ENCODE data around the gene SHISAL1.
A peak's percentile ranks its signal among the peaks of the same experiment; 100 is the strongest.
"Not testable (repeated sequence)": the region's sequence is repeated elsewhere in the genome, so short reads cannot be mapped to it uniquely, and the experiment has no call there.

The SHISAL1 gene

DNA sequence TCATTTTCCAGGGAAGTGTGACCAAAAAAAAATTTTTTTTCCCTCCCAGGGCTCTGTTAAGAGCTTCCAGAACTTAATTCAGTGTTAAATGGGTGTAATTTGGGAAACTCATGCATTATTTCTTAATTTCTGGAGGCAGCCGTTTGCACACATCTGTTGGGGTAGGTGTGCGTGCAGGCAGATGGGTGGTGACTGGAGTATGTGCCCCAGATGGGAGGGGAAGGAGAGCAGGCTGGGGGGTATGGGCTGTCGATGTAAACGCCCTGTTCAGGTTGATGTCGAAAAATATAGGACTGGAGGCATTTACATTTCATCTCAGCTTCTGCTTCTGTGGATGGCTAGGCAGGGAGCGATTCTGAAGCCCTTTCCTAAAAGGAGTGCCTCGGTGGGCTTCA lies 13.7 kb upstream of the SHISAL1 start:
- peak overlapping the region; percentile 62 for H3K4me3 ChIP-seq (ENCODE audit: low read depth, low read length)
- DNase-seq (ENCODE audit: low read depth), result no peak

DNA sequence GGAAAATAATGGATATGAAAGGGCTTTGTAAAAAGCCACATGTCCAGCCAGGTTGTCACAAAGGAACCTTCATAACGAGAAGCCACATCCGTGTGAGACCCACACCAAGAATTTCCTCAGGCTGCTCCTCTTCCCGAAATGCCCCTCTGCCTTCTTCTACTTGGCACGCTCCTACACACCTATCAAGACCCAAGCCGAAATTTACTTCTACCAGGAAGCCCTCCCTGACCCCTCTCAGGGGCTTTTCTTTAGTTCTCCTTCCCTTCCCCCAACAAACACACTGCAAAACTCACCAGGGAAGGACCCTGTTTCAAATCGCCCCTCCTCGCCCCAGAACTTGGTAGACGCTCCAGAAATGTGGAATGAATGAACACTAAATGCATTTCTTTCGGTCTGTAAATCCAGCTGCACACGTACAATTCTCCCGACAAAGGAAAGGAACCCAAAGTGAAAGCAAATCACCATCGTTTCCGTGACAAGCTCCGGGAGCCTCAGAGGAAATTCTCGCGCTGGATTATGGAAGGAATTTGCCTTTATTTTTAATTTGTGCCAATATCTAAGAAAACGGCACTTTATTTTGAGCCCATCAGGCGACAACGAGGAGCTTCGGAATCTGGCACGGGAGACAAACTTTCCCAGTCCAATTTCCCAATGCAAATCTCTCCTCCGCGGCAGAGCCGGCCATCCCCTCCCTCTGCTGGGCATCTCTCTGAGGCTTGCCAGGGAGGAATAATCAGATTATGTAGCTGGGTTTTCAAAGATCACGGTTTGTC lies 13.2 kb upstream of the SHISAL1 start:
- no peak for DNase-seq (ENCODE audit: low read depth)
- TF ChIP-seq, protein P1, sequence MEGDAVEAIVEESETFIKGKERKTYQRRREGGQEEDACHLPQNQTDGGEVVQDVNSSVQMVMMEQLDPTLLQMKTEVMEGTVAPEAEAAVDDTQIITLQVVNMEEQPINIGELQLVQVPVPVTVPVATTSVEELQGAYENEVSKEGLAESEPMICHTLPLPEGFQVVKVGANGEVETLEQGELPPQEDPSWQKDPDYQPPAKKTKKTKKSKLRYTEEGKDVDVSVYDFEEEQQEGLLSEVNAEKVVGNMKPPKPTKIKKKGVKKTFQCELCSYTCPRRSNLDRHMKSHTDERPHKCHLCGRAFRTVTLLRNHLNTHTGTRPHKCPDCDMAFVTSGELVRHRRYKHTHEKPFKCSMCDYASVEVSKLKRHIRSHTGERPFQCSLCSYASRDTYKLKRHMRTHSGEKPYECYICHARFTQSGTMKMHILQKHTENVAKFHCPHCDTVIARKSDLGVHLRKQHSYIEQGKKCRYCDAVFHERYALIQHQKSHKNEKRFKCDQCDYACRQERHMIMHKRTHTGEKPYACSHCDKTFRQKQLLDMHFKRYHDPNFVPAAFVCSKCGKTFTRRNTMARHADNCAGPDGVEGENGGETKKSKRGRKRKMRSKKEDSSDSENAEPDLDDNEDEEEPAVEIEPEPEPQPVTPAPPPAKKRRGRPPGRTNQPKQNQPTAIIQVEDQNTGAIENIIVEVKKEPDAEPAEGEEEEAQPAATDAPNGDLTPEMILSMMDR (IDR thresholded peaks at IDR 0.05; ENCODE audit: control insufficient read depth, extremely low read depth, insufficient read depth), result no peak
- peak overlapping the region; percentile 62 for H3K4me3 ChIP-seq (ENCODE audit: low read depth, low read length)

More for the DNA sequence above, 13.7 kb upstream of the SHISAL1 start:
- TF ChIP-seq, protein P1 (IDR thresholded peaks at IDR 0.05; ENCODE audit: control insufficient read depth, extremely low read depth, insufficient read depth), result no peak

DNA sequence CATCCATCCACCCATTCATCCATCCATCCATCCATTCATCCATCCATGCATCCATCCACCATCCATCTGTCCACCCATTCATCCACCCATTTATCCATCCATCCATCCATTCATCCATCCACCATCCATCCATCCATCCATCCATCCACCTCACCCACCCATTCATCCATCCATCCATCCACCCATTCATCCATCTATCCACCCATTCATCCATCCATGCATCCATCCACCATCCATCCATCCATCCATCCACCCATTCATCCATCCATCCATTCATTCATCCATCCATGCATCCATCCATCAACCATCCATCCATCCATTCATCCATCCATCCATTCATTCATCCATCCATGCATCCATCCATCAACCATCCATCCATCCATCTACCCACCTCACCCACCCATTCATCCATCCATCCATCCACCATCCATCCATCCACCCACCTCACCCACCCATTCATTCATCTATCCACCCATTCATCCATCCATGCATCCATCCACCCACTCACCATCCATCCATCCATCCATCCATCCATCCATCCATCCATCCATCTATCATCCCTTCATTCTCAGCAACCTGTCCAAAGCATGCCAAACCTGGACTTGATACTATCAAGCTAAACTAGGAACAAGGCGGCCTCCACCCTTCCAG lies 10.5 kb upstream of the SHISAL1 start:
- DNase-seq (ENCODE audit: low read depth); H3K4me3 ChIP-seq (ENCODE audit: low read depth, low read length): not testable (repeated sequence)

DNA sequence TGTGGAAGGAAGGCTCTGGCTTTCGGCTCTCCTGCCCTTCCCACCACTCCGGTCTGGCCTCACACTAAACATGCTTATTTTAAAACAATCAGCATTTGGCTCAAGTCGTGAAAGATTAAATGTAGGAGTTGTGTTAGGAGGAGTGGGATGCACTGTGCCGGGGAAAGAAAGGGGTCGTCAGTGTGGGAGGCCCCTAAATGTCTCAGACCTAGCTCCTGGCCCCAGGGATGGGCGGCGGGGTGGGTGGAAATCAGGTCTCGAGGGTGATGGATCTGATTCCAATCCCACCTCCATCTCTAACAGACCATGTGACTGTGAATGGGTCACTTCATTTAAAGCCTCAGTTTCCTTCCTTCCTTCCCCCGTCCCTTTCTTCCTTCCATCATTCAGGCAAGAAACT lies 6.9 kb upstream of the SHISAL1 start:
- no peak overlapping the region for H3K4me3 ChIP-seq (ENCODE audit: low read depth, low read length)
- TF ChIP-seq, protein P1 (IDR thresholded peaks at IDR 0.05; ENCODE audit: control insufficient read depth, extremely low read depth, insufficient read depth), result no peak
- DNase-seq (ENCODE audit: low read depth), result no peak

DNA sequence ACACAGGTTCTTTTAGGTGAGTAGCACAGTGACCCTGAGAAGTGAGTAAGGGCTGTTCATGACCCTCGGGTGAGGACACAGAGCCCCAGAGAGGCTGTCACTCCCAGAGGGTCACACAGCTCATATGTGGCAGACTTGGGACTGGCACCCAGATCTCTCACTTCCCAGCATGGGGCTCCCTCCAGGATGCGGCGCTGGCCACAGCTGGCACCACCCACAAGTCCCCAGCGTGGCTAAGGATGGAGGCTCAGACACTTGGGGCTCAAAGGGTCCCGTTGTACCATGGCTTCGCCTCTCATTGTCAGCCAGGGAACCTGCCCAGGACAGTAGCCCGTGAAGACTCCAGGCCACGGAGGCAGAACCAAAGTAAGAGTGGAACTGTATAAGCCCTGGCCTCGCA lies 6.0 kb upstream of the SHISAL1 start:
- TF ChIP-seq, protein P1 (IDR thresholded peaks at IDR 0.05; ENCODE audit: control insufficient read depth, extremely low read depth, insufficient read depth), result no peak
- DNase-seq (ENCODE audit: low read depth), result no peak
- H3K4me3 ChIP-seq (ENCODE audit: low read depth, low read length), result no peak overlapping the region

DNA sequence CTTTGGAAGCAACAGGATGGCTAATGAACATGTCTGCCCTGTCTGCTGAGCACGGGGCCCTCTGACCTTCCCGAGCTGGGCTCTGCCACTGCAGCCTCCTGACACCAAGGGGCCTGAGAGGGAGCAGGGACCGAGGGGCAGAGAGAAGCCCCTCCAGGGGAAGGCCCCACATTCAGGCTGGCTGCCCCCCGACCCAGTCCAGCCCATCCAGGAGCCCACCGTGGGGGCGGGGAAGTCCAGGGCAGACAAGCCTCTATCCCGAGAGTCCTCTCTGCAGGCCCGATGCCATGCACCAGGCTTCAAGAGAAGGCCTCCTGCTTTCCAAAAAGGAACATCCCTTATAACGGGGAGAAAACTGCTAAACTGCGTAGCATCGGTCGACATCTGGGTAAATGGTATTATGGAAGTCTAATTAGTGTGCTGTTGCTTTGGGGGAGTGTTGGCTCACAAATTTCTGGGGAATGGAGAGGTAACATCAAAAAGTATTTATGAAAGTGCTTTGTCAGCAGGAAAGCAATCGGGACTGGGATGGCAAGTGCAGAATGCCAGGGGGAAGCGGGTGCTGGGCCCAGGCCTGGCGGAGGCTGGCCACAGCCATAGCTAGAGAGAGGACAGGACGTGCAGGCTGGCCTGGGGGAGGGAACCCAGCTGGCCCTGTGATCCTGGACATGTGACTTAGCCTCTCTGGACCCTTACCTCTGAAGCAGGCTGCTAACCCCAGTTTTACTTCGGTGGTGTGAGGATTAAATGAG lies 5.3 kb upstream of the SHISAL1 start:
- no peak for DNase-seq (ENCODE audit: low read depth)
- H3K4me3 ChIP-seq (ENCODE audit: low read depth, low read length), result no peak overlapping the region
- TF ChIP-seq, protein P1 (IDR thresholded peaks at IDR 0.05; ENCODE audit: control insufficient read depth, extremely low read depth, insufficient read depth), result no peak

DNA sequence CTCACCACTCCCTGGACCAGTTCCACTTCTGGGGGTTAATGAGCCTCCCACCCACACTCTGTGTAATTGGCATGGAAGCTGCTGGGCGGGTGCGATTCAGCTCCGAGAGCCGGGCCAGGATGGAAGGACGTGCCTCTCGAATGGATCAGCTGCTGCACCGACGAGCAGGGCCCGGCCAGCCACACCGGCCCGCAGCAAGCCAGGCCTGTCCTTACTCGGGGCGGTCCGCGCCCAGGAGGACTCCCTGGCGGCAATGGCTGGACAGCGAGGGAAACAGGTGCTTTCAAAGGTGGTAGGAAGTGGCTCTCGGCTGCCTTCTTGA lies 4.3 kb upstream of the SHISAL1 start:
- TF ChIP-seq, protein P1 (IDR thresholded peaks at IDR 0.05; ENCODE audit: control insufficient read depth, extremely low read depth, insufficient read depth), result no peak
- DNase-seq (ENCODE audit: low read depth), result no peak
- H3K4me3 ChIP-seq (ENCODE audit: low read depth, low read length), result no peak overlapping the region
